GM19351 (cell line): ENCODE measurements around the gene CCDC134.
"Not testable (repeated sequence)": the region's sequence is repeated elsewhere in the genome, so short reads cannot be mapped to it uniquely, and the experiment has no call there.

Source experiments
- ATAC-seq: cut with Tn5 transposase; IDR thresholded peaks from one replicate; pipeline ENCODE4 v1.9.1; 2021; ENCODE audit warnings: mild to moderate bottlenecking, moderate library complexity; ENCODE audit not compliant: unreplicated experiment

Gene CCDC134

GRCh38 chr22:41842996-41843970 lies 42.8 kb downstream of the CCDC134 start:
- ATAC-seq, result no peak

- ATAC-seq, result no peak
Observed at GRCh38 chr22:41844036-41844435, 43.6 kb downstream of the CCDC134 start.

- no peak for ATAC-seq
Observed at GRCh38 chr22:41844513-41844912, 44.0 kb downstream of the CCDC134 start.

GRCh38 chr22:41845380-41846267 lies 45.1 kb downstream of the CCDC134 start:
- no peak for ATAC-seq

- ATAC-seq, result no peak
Observed at GRCh38 chr22:41846268-41846987, 45.9 kb downstream of the CCDC134 start.

- no peak for ATAC-seq
Observed at GRCh38 chr22:41847300-41847699, 46.8 kb downstream of the CCDC134 start.

GRCh38 chr22:41848468-41848867 lies 48.0 kb downstream of the CCDC134 start:
- no peak for ATAC-seq

- ATAC-seq, result no peak
Observed at GRCh38 chr22:41856469-41856868, 56.0 kb downstream of the CCDC134 start.

- ATAC-seq, result no peak
Observed at GRCh38 chr22:41857155-41857859, 56.8 kb downstream of the CCDC134 start.

GRCh38 chr22:41857860-41858199 lies 57.4 kb downstream of the CCDC134 start:
- ATAC-seq, result no peak

GRCh38 chr22:41862160-41862529 lies 61.7 kb downstream of the CCDC134 start:
- peak; percentile 53 for ATAC-seq

- ATAC-seq, result peak; percentile 61
Observed at GRCh38 chr22:41862530-41863266, 62.2 kb downstream of the CCDC134 start.

- no peak for ATAC-seq
Observed at GRCh38 chr22:41863472-41863871, 63.0 kb downstream of the CCDC134 start.

GRCh38 chr22:41868556-41868955 lies 68.1 kb downstream of the CCDC134 start:
- ATAC-seq, result no peak

GRCh38 chr22:41870081-41870480 lies 69.6 kb downstream of the CCDC134 start:
- ATAC-seq, result not testable (repeated sequence)

GRCh38 chr22:41870786-41871185 lies 70.3 kb downstream of the CCDC134 start:
- ATAC-seq, result no peak

GRCh38 chr22:41873391-41873790 lies 72.9 kb downstream of the CCDC134 start:
- no peak for ATAC-seq

- ATAC-seq, result no peak
Observed at GRCh38 chr22:41874090-41874489, 73.6 kb downstream of the CCDC134 start.

GRCh38 chr22:41875531-41876270 lies 75.2 kb downstream of the CCDC134 start:
- no peak for ATAC-seq
